Right lung (tissue), 5 donors: ENCODE measurements around the gene ARMH1. TPM values are rescaled to one million over a fixed set of nuclear protein-coding genes. Genes with fewer than 3 reads are reported as not detected.

Experiments
- DNase-seq, 2 donors: peaks; one replicate each; pipeline ENCODE4 v3.0.0-alpha.2; 2013
- polyA plus RNA-seq, 5 donors: library from polyadenylated mRNA; unstranded; fragments of 120-200 nt; gene quantifications; one replicate each; pipeline versions ENCODE4 v1.2.1 to v1.2.3, GENCODE V29; 2013; ENCODE audit warnings: inconsistent platforms in 1 of 5, low replicate concordance in 1 of 5; ENCODE audit not compliant: insufficient read length in 5 of 5, insufficient read depth in 1 of 5

Gene ARMH1
- polyA plus RNA-seq, 5 donors, result 5.1 to 7.7 (median 6.6) TPM

DNA sequence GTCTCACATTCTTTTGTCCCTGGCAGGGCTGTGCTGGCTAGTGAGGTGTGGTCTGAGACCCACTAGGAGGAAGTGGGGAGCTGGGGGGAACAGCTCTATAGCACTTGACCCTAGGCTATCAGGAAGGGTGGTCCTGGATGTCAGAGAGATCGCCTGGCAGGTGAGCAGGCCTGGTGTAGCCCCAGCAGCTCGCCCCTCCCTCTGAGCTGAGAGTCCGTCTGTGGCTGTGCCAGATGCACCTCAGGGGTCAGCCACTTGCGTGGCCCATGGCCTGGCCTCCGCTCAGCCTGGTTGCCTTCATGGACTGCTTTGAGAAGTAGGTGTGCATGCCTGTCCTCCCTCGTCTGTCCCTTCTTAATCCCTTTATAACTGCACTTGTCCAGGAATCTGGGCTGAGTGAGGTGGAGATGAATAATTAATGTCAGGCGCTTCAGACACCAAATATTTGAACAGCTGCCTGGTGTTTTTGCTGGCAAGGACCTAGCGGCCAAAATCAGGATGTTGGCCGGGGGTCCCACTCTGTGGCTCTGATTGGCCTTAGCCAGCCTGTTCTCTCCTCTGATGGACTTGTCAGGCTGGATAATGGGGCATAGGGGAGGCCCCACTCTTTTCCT, 30.7 kb upstream of the ARMH1 start:
- DNase-seq, result no peak

DNA sequence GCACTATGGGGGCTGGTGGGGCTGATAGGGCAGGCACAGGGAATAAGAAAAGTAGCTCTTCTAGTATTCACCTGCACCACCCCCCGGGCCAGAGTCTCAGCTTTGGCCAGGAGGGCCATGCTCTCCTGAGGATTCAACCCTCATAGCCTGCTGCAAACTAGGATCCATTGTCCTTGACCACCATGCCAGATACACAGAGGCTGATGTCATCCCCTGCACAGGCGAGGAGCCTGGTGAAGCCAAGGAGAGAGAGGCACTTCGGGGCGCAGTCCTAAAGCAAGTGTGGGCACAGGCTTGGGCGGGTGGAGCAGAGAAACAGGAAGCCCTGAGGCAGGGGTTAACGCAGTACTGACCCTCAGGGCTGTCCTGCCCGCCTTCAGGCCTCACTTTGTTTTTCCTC, 29.7 kb upstream of the ARMH1 start:
- no peak for DNase-seq

DNA sequence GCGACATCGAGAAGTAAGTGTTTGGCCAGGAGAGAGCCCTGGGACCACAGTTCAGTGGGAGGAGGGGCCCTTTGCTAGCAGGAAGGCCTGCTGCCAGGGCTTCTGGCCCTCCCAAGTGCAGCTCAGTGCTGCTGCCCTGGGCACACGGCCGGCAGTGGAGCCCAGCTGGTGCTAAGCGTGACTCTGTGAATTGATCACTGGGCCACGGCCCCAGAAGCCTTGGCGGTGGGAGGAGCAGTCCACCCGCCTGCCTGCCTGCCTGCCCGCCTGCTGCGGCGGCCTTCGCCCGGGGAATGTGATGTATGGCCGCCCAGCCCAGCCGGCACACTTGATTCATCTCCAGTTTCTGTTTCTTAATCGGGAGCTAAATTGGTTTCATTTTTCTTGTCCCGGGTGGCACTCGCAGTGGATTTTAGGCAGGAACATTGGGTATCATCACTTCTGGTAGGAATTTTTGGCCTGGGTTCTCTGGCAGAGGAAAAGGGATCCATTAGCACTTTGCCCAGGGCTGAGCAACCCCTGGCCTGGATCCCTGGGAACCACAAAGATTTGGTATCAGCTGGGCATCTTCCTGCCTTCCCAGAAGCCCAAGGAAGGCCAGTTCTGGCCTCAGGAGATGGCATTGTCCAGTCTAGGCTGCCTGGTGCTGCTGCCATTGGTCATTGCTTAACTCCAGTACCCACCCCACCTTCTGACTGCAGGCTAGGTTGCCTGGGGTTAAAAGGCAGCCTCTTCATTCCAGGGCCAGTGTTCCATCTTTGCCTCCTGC, 28.9 kb upstream of the ARMH1 start:
- no peak for DNase-seq

DNA sequence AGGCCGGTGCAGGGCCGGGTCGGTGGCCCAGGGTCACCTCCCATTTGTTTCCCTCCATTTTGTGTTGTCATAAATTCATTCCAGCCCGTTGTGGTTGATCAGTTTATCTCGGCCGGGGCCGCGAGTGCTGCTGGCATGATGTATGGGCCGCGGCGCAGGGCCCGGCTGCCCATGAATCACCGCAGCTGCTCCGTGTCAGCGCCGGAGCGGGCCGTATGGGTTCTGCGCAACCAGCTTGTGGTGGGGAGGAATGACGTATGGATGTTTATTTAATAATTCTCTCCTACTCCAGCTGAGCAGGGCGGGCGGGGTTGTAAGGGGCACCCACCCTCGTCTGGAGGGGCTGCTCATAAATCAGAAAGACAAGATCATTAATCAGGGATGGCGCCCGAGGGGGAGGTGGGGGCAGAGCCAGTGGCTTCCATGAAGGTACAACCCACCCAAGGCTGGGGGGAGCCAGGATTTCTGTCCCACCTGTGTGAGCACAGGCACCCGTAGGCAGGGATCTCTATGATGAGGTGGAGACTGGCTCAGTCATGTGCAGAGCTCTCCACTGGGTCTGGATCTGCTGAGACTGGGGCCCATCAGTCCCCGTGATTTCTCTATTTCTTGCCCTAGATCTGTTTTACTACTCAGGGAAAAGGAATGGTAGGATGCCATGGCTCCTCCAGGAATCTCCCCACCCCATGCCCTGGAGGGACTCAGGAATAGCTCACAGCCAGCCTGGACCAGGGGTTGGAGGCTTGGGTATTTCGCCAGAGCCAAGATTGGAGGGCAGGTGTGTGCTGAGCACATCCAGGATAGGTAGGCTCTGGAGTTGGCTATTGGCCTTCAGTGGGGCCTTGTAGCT, 28.0 kb upstream of the ARMH1 start:
- DNase-seq, result no peak

DNA sequence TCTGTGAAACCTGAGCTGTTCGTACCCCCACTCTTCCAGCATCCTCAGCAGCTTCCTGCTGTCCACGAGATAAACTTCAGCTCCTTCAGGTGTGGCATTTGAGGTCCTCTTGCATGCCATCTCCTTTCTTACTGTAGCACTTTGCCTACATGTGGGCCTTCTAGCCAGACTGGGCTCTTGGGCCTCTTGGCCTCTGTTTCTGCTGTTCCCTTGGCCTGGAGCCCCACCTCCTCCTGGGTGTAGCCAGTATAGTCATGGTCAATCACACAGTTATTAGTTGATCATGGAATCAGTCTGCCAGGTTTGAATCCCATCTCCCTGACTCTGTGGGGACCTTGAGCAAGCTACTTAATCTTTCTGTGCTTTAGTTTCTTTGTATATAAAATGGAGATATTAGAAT, 26.6 kb upstream of the ARMH1 start:
- no peak for DNase-seq

- DNase-seq, result no peak
Observed at GRCh38 chr1:44648529-44649250, 25.8 kb upstream of the ARMH1 start.

GRCh38 chr1:44649788-44650158, 24.7 kb upstream of the ARMH1 start:
- DNase-seq, result no peak

- no peak for DNase-seq
Observed at GRCh38 chr1:44650159-44650831, 24.2 kb upstream of the ARMH1 start.

DNA sequence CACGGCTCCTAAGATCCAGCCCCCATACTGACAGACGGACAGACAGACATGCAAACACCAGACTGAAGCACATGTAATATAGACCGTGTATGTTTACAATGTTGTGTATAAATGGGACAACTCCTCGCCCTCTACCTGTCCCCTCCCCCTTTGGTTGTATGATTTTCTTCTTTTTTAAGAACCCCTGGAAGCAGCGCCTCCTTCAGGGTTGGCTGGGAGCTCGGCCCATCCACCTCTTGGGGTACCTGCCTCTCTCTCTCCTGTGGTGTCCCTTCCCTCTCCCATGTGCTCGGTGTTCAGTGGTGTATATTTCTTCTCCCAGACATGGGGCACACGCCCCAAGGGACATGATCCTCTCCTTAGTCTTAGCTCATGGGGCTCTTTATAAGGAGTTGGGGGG, 23.4 kb upstream of the ARMH1 start:
- DNase-seq, result no peak

DNA sequence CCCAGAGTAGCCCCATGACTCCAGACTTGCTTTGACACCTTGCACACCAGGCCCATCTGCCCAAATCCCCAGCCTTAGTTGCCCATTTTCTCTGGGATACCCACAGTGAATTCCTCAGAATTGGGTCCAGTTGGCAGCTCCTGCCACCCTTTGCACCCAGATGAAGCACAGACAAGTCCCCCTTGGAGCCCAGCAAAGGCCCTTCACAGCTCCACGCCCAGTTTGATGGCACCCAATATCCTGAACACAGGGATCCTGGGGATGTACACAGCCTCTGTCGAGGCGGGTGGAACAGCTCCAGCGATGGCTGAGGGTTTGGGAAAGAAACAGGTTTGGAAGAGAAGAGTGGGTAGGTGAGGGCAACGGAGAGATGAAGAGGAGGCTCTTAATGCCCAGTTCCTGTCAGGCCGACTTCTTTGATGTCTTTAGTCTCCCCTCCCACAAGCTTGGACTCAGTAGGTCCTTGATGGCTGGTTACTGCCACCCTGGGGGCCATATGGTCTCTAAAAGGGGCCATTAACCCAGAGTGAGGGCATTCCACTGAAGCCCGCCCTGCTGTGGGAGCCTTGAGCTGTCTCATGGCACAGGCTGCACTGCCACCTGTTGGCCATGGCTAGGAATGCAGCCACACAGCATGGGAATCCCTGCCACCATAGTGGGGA, 21.9 kb upstream of the ARMH1 start:
- peak in 1 of 2 donors; percentile 64 for DNase-seq

- no peak for DNase-seq
Observed at GRCh38 chr1:44653107-44653964, 21.2 kb upstream of the ARMH1 start.

- no peak for DNase-seq
Observed at GRCh38 chr1:44654621-44655187, 19.8 kb upstream of the ARMH1 start.

DNA sequence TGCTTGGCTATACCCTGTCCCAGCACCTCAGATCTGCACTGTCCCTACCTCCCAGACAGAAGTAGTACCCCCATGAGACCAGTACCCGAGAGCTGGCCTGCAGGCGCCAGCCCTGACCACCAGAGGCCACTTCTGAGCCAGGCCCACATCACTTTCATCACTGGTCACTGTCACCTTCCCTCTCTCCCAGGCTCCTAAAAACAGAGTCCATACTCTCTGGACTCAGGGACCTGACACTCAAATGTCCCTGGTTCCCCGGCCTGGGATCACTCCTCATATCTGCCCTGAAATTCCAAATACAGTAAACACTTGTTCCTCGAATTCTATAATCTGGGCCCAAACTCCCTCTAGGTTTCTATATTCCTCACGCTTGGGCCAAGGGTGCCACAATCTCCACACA, 18.9 kb upstream of the ARMH1 start:
- no peak for DNase-seq

DNA sequence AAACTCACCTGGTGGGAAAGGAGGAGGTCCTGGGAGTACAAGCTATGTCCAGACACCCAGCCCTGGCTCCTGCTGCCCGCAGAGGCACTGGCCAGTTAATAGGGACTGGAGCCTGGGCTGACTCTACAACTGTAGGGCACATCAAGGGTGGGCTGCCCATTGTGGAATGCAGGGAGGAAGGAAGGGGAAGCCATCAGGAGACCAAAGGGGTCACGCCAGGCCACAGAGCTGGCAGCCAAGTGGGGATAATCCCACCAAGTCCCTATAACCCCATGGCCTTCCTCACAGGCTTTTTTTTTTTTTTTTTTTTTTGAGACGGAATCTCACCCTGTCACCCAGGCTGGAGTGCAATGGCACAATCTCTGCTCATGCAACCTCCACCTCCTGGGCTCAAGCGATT, 14.9 kb upstream of the ARMH1 start:
- no peak for DNase-seq

DNA sequence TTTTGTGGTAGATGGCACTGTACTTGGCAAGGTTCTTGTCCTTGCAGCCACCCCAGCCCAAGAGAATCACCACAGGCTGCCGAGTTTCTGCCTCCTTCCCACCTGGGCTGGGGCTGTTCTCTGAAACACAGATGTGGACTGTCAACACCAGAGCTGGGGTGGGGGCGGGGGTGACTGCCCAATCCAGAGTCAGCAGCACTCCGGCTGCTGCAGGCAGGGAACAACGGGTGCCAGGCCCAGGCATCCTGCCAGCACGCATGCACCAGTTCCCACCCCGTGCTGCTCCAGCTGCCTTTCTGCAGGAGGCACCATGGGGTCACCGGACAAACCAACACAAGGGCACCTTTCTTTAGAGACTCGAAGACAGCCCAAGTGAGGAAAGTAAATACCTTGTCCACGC, 14.3 kb upstream of the ARMH1 start:
- no peak for DNase-seq

GRCh38 chr1:44661781-44662682, 12.5 kb upstream of the ARMH1 start:
- DNase-seq, result no peak

DNA sequence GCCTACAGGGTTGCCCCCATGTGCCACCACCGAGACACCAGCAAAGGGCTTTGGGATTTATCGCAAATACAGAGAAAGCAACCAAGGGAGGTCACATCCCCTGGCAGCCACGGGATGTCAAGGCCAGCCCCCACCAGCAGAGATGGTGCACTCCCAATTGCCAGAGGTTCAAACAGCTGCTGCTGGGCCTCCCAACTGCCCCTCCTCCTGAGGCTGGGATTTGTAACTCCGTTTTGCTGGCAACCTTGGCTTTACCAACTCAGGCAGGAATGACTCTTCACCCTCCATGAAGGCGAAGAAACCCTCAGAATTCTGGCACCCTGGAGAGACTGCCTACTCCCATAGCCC, 11.9 kb upstream of the ARMH1 start:
- no peak for DNase-seq

- DNase-seq, result no peak
Observed at GRCh38 chr1:44663417-44663816, 11.1 kb upstream of the ARMH1 start.
